IPS-11a (cell line): ENCODE data around the gene GRID2.

Source experiments
- H3K4me3 ChIP-seq: one replicate; pipeline ENCODE4 v1.5.1; 2013; ENCODE audit warnings: low read depth, low read length, control low read depth

The GRID2 gene

DNA sequence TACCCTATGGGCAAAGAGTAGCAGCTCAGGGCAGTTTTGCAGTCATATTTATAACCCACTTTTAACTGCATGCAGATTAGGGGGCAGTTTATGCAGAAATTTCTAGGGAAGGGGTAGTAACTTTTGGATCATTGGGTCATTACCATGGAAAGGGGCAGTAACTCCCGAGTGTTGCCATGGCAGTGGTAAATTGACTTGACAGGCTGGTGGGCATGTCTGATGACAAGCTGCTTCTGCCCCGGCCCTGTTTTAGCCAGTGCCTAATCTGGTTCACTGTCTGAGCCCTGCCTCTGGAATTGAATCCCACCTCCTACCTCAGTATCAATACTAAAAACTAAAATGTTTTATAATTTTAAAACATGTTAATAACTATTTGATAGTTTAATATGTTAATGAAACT is 1162.7 kb downstream of the GRID2 start:
- H3K4me3 ChIP-seq = no peak overlapping the region

DNA sequence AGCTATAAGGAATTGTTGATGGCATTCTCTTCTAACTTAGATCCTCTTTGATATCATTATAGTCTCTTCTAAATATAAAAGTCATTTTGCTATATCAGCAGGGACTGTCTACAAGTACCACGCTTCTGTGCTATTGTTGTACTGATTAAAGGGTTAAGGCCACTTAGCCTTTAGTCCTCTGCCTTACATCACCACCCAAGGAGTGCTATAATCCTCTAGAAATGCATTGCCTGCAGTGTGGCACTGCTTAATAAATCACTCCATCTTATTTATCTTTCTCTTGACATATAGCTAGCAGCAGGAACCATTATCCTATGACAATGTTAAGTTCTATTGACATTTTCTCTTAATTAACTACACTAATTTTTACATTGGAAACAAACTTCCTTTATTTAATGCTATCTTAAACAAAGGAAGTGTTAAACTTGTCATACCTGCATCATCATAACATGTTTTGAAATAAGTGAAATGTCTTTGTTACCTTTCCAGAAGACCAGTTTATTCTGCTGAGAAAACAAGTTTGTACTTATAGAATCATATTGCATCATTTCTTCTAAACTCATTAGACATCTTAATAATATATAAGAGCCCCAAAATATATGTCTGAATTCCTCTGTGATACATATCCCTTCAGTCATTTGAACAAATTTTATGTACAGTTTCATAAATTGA is 1163.9 kb downstream of the GRID2 start:
- H3K4me3 ChIP-seq = no peak overlapping the region

DNA sequence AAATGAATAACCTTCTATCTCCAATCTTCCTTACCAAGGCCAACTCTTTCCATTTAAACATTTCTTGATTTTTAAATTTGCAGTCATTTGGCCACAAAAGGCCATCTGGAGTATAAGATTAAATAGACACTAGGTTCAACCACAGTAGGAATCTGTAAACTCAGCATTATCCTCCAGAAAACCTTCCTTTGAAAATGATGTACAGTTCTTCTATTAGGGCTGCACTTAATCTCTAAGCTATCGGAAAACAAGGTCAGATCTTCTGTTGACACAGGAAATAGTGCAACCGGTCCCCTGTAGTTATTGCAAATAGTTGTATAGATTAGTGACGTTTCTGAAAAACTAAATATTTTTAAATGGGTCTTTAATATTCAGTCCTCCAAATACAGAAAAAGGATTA is 1165.8 kb downstream of the GRID2 start:
- H3K4me3 ChIP-seq = no peak overlapping the region

DNA sequence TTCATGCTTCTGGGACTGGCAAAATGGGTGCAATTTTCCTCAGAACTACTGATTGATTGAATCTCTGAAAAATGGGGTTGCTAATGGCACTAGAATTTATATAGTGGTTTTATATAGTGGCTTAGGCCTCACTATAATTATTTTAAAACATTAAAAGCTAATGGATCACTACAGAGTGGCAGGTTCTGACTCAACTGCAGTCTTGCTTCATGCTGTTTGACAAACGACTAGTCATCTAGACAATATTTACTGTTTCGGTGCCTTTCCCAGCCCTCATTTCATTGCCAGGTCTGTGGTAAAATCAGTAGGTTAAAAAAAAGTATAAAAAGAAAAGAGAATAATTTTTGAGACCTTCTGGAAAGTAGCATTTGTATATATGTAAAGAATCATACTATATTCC is 1172.0 kb downstream of the GRID2 start:
- H3K4me3 ChIP-seq = no peak overlapping the region

DNA sequence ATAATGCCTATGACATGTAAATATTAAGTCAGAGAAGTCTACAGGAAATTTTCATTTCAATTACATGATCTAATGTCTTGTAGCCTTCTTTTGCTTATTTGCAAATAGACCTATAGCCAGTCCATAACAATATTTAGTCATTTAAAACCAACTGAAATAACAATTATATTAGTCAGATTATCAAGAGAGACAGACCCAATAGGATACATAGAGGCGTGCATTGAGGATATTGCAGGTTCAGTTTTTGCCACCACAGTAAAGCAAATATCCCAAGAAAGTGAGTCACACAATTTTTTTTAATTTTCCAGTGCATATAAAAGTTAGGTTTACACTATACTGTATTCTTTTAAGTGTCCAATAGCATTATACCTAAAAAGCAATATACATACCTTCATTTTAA is 1175.0 kb downstream of the GRID2 start:
- H3K4me3 ChIP-seq = no peak overlapping the region

DNA sequence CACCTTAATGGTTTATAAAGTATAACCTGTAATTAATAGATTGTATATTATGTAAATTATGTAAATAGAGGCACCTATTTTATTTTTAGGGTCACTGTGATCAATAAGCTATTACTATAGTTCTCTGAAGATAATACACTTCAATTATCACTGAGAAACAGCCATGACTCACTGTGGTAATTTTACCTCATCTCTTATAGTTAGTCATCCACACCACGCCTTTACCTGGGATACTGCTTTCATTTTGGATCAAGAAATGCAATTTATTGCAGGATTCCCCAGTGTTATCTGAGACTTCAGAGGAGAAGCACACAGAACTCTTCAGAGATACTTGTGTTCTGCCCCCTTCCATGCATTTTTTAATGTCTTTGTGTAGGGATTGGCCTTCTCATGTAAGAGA is 1176.7 kb downstream of the GRID2 start:
- no peak overlapping the region for H3K4me3 ChIP-seq

DNA sequence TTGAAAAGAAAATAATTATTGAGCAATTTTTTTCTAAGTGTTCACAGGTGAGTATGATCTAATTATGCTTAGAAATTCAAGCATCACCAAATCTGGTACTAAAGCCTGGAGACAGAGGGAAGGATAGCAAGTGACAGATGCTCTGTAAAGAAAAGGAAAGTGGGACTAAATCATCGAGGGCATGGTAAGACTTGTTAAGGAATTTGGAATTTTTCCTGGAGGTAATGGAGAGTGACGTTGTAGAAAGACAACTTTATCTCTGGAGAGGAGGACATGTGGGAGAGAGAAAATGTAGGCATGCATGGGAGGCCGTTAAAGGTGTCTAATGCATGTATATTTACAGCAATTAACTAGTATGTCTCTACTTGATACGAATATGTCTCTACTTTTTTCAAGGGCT is 1191.6 kb downstream of the GRID2 start:
- no peak overlapping the region for H3K4me3 ChIP-seq

DNA sequence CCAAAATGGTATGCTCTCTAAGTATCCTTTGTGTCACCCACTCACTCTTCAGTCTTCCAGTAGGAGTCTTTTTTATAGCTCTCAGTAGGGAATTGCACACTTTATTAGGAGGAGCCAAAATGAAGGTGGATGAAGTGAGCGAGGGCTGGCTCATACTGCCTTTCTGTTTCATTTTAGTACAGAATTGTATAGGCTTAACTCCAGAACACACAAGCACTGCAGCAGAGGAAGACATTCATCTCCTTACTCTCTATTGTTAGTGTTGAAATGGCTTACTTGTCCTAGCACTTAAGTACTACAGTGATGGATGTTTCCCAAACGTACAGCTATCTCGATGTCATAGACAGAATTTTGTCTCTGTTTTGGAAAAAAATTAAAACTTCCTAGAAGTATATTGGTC is 1197.5 kb downstream of the GRID2 start:
- no peak overlapping the region for H3K4me3 ChIP-seq

DNA sequence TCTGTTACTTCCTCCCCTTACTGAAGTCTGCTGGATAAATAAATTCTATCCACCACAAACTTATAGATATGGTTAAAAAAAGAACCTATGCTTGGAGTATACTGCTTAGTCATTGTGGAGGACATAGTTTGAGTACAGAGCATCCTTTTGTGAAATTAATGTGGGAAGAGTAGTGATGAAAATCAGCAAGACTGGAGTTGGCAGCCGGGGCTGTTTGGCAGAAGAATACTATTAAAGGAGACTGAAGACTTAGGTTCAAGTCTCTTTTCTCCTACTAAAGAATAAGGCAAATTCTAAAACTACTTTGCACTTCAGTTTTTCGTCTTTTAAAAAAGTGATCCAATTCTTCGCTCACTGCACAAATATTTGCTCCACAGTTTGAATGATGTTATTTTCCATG is 1198.2 kb downstream of the GRID2 start:
- no peak overlapping the region for H3K4me3 ChIP-seq

DNA sequence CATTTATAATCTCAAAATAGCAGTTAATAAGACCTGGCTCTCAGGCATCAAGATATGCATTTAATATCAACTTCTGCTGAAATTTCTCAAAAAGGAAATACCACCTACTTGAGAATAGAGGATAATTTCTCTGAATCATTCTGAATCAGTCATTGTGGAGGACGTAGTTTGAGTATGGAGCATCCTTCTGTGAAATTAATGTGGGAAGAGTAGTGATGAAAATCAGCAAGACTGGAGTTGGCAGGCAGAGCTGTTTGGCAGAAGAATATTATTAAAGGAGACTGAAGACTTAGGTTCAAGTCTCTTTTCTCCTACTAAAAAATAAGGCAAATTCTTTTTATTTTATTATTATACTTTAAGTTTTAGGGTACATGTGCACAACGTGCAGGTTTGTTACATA is 1199.2 kb downstream of the GRID2 start:
- no peak overlapping the region for H3K4me3 ChIP-seq

DNA sequence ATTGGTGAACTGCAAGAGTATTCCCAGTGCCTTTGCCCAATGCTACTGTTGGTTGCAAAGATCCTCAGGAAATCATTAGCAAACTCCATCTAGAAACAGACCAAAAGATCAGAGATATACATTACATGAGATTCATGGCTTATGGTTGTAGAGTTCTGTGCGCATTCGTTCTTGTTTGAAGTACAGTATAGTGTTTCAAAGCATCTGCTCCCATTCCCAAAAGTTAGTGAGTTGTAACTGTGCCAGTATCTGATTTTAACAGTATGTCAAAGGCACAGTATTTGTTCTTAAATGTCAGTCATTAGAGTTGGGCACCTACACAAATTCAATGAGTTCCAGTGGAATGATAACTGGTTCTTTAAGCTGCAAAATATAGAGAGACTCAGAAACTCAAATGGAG is 1210.1 kb downstream of the GRID2 start:
- H3K4me3 ChIP-seq = no peak overlapping the region

DNA sequence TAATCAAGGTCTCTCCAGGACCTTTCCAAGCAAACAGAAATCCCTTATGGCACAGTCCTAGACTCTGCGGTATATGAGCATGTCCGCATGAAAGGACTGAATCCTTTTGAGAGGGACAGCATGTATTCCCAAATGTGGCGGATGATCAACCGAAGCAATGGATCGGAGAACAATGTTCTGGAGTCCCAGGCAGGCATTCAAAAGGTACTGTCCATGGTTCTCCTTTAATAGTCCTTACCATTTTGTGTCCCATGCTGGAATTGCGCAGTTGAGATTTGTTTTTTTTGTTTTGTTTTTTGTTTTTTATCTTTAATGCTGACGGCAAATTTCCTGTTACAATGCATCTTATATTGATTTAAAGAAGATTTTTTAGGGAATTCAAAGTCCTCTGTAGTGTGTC is 1211.4 kb downstream of the GRID2 start:
- no peak overlapping the region for H3K4me3 ChIP-seq

DNA sequence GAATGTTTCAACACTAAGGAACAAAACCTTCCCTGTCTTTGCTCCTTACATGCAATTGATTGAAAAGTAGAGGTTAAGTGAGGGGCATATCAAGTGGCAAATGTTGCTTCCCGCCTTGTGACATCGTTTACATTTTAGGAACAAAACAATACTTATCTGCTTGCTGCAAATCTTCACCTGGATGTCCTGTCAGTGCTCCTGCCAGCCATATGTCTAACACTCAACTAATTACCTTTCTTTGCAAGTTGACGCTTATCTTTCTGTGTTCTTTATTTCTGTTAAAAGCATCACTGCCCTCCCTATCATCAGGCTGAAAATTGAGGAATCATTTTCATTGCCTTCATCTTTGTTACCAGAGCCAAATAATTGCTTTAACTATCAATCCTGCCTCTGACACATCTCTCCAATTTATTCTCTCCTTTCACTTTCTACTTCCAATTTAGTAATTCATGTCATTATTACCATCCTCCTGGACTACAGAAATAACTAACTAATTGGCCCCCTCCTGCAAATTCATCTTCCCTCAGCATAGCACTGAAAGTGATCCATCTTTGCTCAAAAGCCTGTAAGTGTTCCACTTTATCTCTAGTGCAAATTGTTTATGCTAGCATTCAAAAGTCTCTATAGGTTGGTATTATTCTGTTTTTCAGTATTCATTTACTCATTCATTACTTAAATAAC is 1226.1 kb downstream of the GRID2 start:
- H3K4me3 ChIP-seq = no peak overlapping the region

DNA sequence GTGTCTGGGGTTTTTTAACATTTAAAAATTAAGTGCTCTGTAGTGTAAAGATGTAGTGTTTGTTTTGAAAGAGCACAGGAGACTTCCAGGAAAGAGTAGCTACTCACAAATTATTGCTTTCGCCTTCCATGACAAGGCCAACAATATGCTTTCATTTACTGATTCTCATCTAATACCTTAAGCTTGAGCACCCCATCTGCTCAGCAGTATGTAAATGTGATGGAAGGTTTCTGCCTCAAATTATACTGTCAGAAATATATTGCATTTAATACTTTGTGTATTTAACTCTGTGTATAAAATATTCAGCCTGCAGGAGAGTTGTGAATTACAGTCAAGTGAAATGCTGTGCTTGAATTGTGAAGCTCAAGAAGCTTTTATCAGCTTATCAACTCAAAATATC is 1228.5 kb downstream of the GRID2 start:
- no peak overlapping the region for H3K4me3 ChIP-seq

DNA sequence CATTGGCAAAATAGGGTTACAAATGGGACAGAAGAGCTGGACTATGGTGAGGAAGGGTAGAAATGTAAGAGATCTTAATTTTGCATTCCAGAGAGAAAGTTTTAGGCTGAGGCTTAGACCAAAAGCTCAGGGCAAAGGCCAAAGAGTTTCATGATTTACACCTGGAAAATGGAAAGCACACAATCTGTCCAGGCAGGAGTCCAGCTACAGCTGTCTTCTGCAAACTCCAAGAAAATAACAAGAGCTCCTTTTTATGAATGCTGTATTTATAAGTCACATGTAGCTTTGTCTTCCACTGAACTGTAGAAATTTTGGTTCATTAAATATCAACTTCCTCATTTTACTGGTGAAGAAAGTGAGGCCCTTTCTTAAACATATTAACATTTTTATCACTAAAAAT is 1236.8 kb downstream of the GRID2 start:
- H3K4me3 ChIP-seq = no peak overlapping the region

DNA sequence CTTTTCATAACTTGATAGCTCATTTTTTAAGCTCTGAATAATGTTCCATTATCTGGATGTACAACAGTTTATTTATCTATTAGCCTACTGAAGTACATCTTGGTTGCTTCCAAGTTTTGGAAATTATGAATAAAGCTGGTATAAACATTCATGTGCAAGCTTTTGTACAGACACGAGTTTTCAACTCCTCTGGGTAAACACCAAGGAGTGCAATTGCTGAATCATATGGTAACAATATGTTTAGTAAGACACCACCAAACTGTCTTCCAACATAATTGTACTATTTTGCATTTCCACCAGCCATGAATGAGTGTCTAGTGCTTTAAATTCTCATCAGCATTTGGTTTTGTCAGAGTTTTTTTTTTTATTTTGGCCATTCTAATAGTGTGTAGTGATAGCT is 1258.1 kb downstream of the GRID2 start:
- H3K4me3 ChIP-seq = no peak overlapping the region

DNA sequence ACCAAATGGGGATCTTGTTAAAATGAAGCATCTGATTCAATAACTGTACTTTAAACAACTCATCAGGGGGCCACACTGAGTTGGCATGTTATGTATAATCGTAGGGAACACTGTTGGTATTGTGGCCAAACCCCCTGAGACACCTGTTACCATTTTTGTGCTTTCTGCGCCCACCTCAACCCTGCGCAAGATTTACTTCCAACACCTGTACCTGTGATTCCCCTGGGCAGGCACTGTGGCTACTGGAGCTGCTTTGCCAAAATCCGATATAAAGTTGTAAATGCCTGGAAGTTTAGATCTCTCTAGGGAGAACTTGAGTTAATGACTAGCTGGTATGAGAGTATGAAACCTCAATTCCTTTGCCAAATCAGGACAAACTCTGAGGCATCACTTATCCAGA is 1265.0 kb downstream of the GRID2 start:
- H3K4me3 ChIP-seq = no peak overlapping the region

DNA sequence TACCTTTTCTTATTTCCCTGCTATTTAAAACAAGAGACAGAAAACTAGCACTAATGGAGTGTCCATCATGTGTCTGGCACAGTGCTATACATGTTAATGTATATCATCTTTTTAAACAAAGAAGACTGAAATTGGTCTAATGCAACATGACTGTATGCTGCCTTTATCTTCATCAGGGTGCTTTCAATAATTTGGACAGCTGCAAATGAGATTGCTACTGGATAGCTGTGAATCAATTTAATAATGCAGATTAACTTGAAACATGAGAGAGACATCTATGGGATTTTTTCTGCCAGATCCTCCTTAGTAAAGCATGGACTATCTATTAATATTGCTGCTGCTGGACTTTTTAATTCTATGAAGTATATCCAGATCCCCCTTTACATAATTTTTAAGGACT is 1269.5 kb downstream of the GRID2 start:
- no peak overlapping the region for H3K4me3 ChIP-seq

DNA sequence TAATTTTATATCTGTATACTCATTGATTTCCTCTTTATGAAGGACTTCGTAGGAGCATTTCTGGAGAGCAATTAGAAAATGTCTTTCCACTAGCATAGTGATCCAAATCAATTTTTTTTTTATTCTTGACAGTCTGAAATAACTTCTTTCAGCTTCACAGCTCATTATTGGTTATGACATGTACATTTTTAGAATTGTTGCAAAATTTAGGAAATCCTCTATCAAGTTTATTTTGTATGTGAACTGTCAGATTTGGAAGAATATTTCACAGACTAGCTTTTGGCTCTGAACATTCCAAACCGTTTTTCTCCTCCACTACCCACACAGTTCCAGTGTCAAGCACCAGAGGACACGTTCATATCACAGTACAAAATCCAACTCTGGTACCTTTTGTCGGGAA is 1275.2 kb downstream of the GRID2 start:
- H3K4me3 ChIP-seq = no peak overlapping the region

DNA sequence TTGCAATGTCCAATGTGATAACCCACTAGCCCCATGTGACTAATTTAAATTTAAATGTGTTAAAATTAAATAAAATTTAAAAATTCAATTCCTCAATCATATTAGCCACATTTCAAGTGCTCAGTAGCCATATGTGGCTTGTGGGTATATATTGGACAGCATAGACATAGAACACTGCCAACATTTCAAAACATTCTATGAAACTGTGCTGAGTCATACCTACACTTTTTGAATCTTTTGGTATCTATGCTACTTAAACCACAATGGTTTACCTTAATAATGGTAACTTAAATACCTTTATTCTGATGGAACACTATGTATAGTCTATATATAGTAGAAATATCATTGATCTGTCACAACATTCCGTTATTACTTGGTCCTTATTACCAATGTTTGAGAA is 1301.4 kb downstream of the GRID2 start:
- no peak overlapping the region for H3K4me3 ChIP-seq

DNA sequence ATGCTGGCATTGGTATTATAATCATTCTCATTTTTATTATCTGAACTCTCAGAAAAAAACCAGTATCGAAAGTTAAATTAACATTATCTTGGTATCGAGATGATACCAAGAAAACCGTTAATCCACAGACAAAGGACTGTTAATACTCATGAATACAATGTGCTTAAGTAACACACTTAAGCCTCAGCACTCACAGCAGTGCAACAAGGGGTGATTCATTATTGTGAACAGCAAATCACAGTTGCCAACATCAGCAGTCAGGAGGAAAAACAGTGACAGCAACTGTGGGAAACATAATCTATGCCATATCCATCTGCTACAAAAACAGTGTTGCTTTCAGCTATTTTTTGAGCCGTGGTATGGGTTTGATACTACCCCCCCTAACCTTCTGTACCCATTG is 1313.8 kb downstream of the GRID2 start:
- no peak overlapping the region for H3K4me3 ChIP-seq

DNA sequence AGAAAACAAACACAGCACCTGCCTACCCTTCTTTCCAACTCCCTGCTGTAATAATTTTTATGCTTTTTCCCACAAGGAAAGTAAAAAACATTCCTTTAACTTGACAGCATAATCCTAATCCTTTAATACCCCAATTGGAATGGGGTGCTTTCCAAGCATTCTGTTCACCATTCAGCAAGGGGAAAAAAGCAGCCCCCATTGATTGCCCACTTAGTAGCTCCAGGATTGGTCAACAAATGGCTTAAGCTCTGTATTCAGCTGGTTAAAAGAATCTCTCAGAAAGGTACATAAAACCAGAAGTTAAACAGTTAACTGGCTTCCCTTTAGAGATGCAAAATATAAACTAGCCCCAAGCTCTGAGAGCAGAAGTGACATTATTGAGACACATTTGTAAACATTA is 1330.0 kb downstream of the GRID2 start:
- H3K4me3 ChIP-seq = no peak overlapping the region

DNA sequence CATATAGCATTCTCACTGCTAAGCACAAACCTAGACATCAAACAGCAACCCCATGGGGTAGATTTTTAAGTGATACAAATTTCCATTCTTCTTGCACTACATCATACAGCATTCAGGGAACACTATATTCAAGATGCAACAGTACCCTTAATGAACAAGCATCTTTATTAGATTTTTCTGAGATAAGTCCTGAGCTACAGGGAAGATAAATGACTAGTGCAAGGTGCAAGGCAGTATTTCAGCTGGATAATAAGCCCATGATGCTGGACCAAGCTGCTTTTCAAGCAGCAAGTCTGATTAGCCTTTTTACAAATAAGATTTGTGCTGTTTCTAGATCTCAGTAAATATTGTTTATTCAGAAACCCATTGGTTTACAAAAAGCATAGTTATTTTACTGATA is 1332.2 kb downstream of the GRID2 start:
- no peak overlapping the region for H3K4me3 ChIP-seq
